Cardiac ventricle fibroblast (primary cell): ENCODE results near the gene TBKBP1. TPM values are rescaled to one million over a fixed set of nuclear protein-coding genes. Genes with fewer than 3 reads are reported as not detected.

Experiments used
- total RNA-seq: library from RNA; depleted of rRNA; stranded (reverse); fragments of >200 nt; gene quantifications from 2 replicates; pipeline ENCODE4 v1.2.3, GENCODE V29; 2015

TBKBP1 gene, protein sequence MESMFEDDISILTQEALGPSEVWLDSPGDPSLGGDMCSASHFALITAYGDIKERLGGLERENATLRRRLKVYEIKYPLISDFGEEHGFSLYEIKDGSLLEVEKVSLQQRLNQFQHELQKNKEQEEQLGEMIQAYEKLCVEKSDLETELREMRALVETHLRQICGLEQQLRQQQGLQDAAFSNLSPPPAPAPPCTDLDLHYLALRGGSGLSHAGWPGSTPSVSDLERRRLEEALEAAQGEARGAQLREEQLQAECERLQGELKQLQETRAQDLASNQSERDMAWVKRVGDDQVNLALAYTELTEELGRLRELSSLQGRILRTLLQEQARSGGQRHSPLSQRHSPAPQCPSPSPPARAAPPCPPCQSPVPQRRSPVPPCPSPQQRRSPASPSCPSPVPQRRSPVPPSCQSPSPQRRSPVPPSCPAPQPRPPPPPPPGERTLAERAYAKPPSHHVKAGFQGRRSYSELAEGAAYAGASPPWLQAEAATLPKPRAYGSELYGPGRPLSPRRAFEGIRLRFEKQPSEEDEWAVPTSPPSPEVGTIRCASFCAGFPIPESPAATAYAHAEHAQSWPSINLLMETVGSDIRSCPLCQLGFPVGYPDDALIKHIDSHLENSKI
- 8.7 and 9.1 TPM in 2 replicates for total RNA-seq

GRCh38 chr17:47693731-47694580 lies at the start of gene TBKBP1:
TSS of gene TBKBP1 (plus strand) at chr17:47694161. CDS start at chr17:47696113, 1,952 bp downstream.

GRCh38 chr17:47649153-47649971 lies 44.6 kb upstream of the TBKBP1 start, which contains the start of gene KPNB1:
TSS of gene KPNB1 (plus strand) at chr17:47649919. CDS start at chr17:47650245, 326 bp downstream.

DNA sequence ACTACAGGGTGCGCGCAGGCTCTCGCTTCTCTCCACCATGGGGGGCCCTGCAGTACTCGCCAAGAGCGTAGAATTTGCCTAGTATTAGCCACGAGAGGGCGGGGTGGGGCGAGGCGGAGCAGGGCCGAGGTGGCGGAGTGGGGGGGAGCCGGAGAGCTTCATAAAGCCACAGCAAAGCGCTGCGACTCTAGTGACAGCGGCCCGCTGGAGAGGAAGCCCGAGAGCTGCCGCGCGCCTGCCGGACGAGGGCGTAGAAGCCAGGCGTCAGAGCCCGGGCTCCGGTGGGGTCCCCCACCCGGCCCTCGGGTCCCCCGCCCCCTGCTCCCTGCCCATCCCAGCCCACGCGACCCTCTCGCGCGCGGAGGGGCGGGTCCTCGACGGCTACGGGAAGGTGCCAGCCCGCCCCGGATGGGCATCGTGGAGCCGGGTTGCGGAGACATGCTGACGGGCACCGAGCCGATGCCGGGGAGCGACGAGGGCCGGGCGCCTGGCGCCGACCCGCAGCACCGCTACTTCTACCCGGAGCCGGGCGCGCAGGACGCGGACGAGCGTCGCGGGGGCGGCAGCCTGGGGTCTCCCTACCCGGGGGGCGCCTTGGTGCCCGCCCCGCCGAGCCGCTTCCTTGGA lies 39.2 kb downstream of the TBKBP1 start, which contains the start of gene TBX21:
TSS of gene TBX21 (plus strand) at position 190 of the 627 bp plus-strand sequence. CDS start at position 409, 219 bp downstream.

Other genes with a start within 250 kb of the TBKBP1 start
- gene NPEPPS, start 163.1 kb upstream of the TBKBP1 start, total RNA-seq, result 72.3 and 102 TPM in 2 replicates
- gene KPNB1, start 44.2 kb upstream of the TBKBP1 start, total RNA-seq, result 199 and 222 TPM in 2 replicates
- not detected in 2 replicates for gene TBX21, start 39.1 kb downstream of the TBKBP1 start, total RNA-seq
- gene OSBPL7, start 127.6 kb downstream of the TBKBP1 start, total RNA-seq, result 4.4 and 5.2 TPM in 2 replicates
- gene MRPL10, start 137.4 kb downstream of the TBKBP1 start, total RNA-seq, result 30.7 and 35.0 TPM in 2 replicates
- gene LRRC46, start 137.5 kb downstream of the TBKBP1 start, total RNA-seq, result 0.25 TPM in 1 of 2 replicates, not detected in the other
- gene SCRN2, start 147.1 kb downstream of the TBKBP1 start, total RNA-seq, result 29.3 and 31.5 TPM in 2 replicates
- gene SP6, start 157.0 kb downstream of the TBKBP1 start, total RNA-seq, result 0.25 and 0.78 TPM in 2 replicates
- 3.0 and 5.4 TPM in 2 replicates for gene SP2, start 202.1 kb downstream of the TBKBP1 start, total RNA-seq
- 23.5 and 25.4 TPM in 2 replicates for gene PNPO, start 247.4 kb downstream of the TBKBP1 start, total RNA-seq